Testis (tissue), 3 donors: ENCODE results near the gene TPCN2. TPM values are rescaled to one million over a fixed set of nuclear protein-coding genes. Genes with fewer than 3 reads are reported as not detected.

Experiments used
- DNase-seq: peaks from one replicate; pipeline ENCODE4 v3.0.0-alpha.2; 2019
- H3K27ac ChIP-seq, 2 donors: fragments of 200-600 bp; sonication (generic); one replicate each; pipeline ENCODE4 v1.5.1; 2019
- H3K27me3 ChIP-seq: fragments of 200-600 bp; sonication (generic); one replicate; pipeline ENCODE4 v1.5.1; 2019
- H3K36me3 ChIP-seq: fragments of 200-600 bp; sonication (generic); one replicate; pipeline ENCODE4 v1.5.1; 2017; ENCODE audit warnings: low read depth; ENCODE audit errors: missing control alignments
- H3K4me1 ChIP-seq: fragments of 200-600 bp; sonication (generic); one replicate; pipeline ENCODE4 v1.5.1; 2019
- H3K4me3 ChIP-seq, 2 donors: fragments of 200-600 bp; sonication (generic); one replicate each; pipeline ENCODE4 v1.5.1; 2017 to 2019
- H3K9me3 ChIP-seq: fragments of 200-600 bp; sonication (generic); one replicate; pipeline ENCODE4 v1.5.1; 2017
- CTCF ChIP-seq, 3 experiments: fragments of 450-650 bp in 2 of 3; fragments of 200-600 bp in 1 of 3; sonication (generic) in 1 of 3; IDR thresholded peaks; one replicate each; pipeline ENCODE4 v1.5.1; 2016 to 2019; ENCODE audit warnings: antibody characterized with exemption in 3 of 3, mild to moderate bottlenecking in 2 of 3, moderate library complexity in 1 of 3
- POLR2A ChIP-seq: fragments of 450-650 bp; IDR thresholded peaks from one replicate; pipeline ENCODE4 v1.6.1; 2017; ENCODE audit warnings: antibody characterized with exemption, mild to moderate bottlenecking, moderate library complexity
- WGBS, 2 donors: methylation state at CpG; one replicate each; pipeline ENCODE4 v1.1.5; 2018; 5-methylcytosine and 5-hydroxymethylcytosine counted together
- intact Hi-C: fragments of 100-400 bp; cut with DNase I; formaldehyde crosslinking; loops from one replicate; pipeline ENCODE4 v1.15.1; 2023; ENCODE audit warnings: low total_unique reads
- polyA plus RNA-seq: library from polyadenylated mRNA; stranded (reverse); fragments of 350-450 nt; fragmentation: Illumina TruSeq; extraction: RNeasy Lipid Tissue Mini Kit (QIAGEN cat#74804); gene quantifications from one replicate; pipeline ENCODE4 v1.2.3, GENCODE V29; 2014; ENCODE audit warnings: low read depth, low replicate concordance; ENCODE audit not compliant: insufficient read depth
- total RNA-seq, 2 donors: library from RNA; depleted of rRNA; stranded (reverse); fragments of >200 nt; gene quantifications; one replicate each; pipeline ENCODE4 v1.2.3, GENCODE V29; 2016

The TPCN2 gene
- total and polyA plus RNA-seq, 3 donors from 2014 or later = 12.9 to 32.5 (median 28.4) TPM

GRCh38 chr11:69106031-69106811 is 57.5 kb downstream of the TPCN2 start:
- no peaks in the 10 kb centered on the region for H3K36me3 ChIP-seq
- TF ChIP-seq CTCF (IDR thresholded peaks at IDR 0.05) (no peak), POLR2A (no peak)
- H3K4me1 ChIP-seq = no peaks in the 10 kb centered on the region
- H3K27me3 ChIP-seq = no peaks in the 10 kb centered on the region
- intact Hi-C loops = loop anchor here (5.0 kb wide), 1 partner anchor 541 kb away; no protein-coding TSS in a partner anchor
- 81 to 84% methylated on average over 9 to 23 of the region's 23 CpGs for WGBS, 2 donors
- no peaks in the 10 kb centered on the region for H3K9me3 ChIP-seq
- no peak for DNase-seq
- H3K4me3 ChIP-seq = no peak overlapping the region
- no peak overlapping the region for H3K27ac ChIP-seq

DNA sequence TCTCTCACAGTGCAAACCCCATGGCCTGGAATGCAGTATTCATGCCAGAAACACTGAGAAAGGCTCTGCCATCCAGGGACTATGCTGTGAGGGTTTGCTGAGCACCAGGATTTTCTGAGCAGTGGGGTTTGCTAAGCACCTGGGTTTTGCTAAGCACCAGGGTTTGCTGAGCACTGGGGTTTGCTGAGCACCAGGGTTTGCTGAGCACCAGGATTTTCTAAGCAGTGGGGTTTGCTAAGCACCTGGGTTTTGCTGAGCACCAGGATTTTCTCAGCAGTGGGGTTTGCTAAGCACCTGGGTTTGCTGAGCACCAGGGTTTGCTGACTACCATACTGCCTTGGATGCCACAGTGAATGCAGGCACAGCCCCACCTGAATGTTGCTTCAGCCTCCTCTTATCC is 58.7 kb downstream of the TPCN2 start:
- DNase-seq = no peak
- Histone ChIP-seq H3K9me3 (no peaks in the 10 kb centered on the region), H3K27me3 (no peaks in the 10 kb centered on the region), H3K27ac (no peak overlapping the region), H3K4me3 (no peak overlapping the region), H3K4me1 (peaks cover 5% of the 10 kb centered on the region), H3K36me3 (no peaks in the 10 kb centered on the region)
- TF ChIP-seq POLR2A (no peak), CTCF (IDR thresholded peaks at IDR 0.05) (no peak)
- intact Hi-C loops = loop anchor here (5.0 kb wide), 1 partner anchor 540 kb away; no protein-coding TSS in a partner anchor

DNA sequence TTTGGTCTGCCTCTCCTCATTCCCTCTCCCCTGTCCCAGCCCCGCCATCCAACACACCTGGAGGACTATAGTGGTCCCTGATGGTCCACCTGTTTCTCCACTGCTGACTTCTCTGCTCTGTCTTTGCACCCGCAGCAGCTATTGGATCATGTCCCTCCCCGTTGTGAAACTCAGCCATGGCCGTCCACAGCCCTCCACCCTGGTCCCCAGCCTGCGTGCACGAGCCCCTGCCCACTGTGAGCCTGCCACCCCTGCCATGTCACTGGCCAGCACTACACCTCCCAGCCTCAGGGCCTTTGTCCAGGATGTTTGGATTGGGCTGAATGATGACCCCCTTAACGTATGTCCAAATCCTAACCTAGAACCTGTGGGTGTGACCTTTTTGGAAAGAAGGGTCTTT is 59.3 kb downstream of the TPCN2 start:
- intact Hi-C loops = loop anchor here (5.0 kb wide), 1 partner anchor 539 kb away; no protein-coding TSS in a partner anchor
- Histone ChIP-seq H3K4me1 (peaks cover 5% of the 10 kb centered on the region), H3K27ac (no peak overlapping the region), H3K9me3 (no peaks in the 10 kb centered on the region), H3K4me3 (no peak overlapping the region), H3K36me3 (no peaks in the 10 kb centered on the region), H3K27me3 (no peaks in the 10 kb centered on the region)
- no peak for DNase-seq
- TF ChIP-seq CTCF (IDR thresholded peaks at IDR 0.05) (no peak), POLR2A (no peak)
- 93 to 97% methylated on average over 7 of the region's 7 CpGs for WGBS, 2 donors

DNA sequence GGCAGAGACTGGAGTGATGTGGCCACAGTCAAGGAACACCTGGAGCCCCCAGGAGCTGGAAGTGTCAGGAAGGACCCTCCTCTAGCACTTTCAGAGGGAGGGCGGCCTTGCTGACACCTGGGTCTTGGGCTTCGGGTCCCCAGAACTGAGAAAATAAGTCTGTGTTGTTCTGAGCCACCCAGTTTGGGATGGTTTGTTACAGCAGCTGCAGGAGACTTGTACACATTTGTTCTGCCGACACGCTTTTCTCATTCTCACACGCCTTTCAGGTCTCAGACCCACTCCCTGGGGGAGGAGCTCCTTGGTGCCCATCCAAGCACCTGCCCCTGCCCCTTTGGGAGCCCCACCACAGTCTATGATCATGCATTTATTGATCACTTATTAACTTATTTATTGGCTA is 59.8 kb downstream of the TPCN2 start:
- TF ChIP-seq POLR2A (no peak), CTCF (IDR thresholded peaks at IDR 0.05) (no peak)
- H3K4me1 ChIP-seq = peaks cover 5% of the 10 kb centered on the region
- WGBS, 2 donors = 91 to 95% methylated on average over 5 of the region's 5 CpGs
- intact Hi-C loops = loop anchor here (5.0 kb wide), 1 partner anchor 539 kb away; no protein-coding TSS in a partner anchor
- no peaks in the 10 kb centered on the region for H3K9me3 ChIP-seq
- no peaks in the 10 kb centered on the region for H3K27me3 ChIP-seq
- H3K36me3 ChIP-seq = no peaks in the 10 kb centered on the region
- no peak overlapping the region for H3K27ac ChIP-seq
- DNase-seq = no peak
- H3K4me3 ChIP-seq = no peak overlapping the region
